ENCODE results near the gene TRAM2.

TRAM2 gene

GRCh38 chr6:52550014-52550575, 26.8 kb downstream of the TRAM2 start:
- H3K4me1 Mint-ChIP-seq: peaks cover 4% of the 10 kb centered on the region
- no peaks in the 10 kb centered on the region for H3K9me3 Mint-ChIP-seq
- no peaks in the 10 kb centered on the region for H3K27me3 Mint-ChIP-seq
- H3K4me3 Mint-ChIP-seq: no peak overlapping the region
- H3K36me3 Mint-ChIP-seq (ENCODE audit: low read depth): peaks cover 2% of the 10 kb centered on the region
- DNase-seq: no peak
- no peak overlapping the region for H3K27ac Mint-ChIP-seq
- no peak for ATAC-seq

GRCh38 chr6:52549428-52549827, 27.4 kb downstream of the TRAM2 start:
- Mint-ChIP-seq H3K9me3 (no peaks in the 10 kb centered on the region), H3K4me3 (no peak overlapping the region), H3K4me1 (peaks cover 4% of the 10 kb centered on the region), H3K27ac (no peak overlapping the region), H3K27me3 (no peaks in the 10 kb centered on the region), H3K36me3 (ENCODE audit: low read depth) (peaks cover 2% of the 10 kb centered on the region)
- no peak for DNase-seq
- ATAC-seq: no peak

DNA sequence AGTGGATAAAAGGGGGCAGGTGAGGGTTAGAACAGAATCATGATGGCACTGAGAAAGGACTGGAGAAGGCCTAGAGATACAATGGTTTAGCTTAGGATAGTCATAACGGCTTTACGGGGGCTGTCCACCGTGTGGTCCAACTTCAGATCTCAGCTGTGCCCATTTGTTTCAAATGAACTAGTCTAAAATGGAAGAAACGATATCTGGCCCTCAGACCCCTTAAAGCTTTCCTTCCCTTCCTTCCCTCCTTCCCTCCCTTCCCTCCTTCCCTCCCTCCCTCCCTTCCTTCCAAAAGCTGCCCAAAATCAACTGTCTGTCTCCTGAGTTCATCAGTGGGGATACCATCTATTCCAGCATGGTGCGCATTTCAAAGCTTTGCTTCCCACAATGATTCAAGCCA, 27.9 kb downstream of the TRAM2 start:
- no peaks in the 10 kb centered on the region for H3K9me3 Mint-ChIP-seq
- DNase-seq (no peak), ATAC-seq (no peak)
- no peak overlapping the region for H3K27ac Mint-ChIP-seq
- H3K27me3 Mint-ChIP-seq: no peaks in the 10 kb centered on the region
- H3K36me3 Mint-ChIP-seq (ENCODE audit: low read depth): peaks cover 2% of the 10 kb centered on the region
- H3K4me1 Mint-ChIP-seq: peaks cover 4% of the 10 kb centered on the region
- no peak overlapping the region for H3K4me3 Mint-ChIP-seq

DNA sequence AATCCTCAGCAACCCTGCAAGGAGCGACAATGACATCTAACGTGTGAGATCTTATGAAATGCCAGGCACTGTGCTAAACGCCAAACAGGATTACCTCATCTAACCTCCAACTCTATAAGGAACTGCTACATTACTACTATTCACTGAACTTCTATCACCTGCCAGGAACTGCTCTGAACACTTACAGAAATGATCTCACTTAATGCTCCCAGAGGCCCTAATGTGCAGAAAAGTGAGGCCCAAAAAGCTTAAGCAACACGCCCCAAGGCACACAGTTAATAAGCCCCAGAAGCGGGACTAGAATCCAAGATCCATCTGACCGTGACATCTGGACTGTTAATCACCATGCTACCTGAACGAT, 28.5 kb downstream of the TRAM2 start:
- H3K4me1 Mint-ChIP-seq: peaks cover 4% of the 10 kb centered on the region
- no peak overlapping the region for H3K27ac Mint-ChIP-seq
- H3K4me3 Mint-ChIP-seq: no peak overlapping the region
- DNase-seq (no peak), ATAC-seq (no peak)
- H3K27me3 Mint-ChIP-seq: no peaks in the 10 kb centered on the region
- peaks cover 2% of the 10 kb centered on the region for H3K36me3 Mint-ChIP-seq (ENCODE audit: low read depth)
- no peaks in the 10 kb centered on the region for H3K9me3 Mint-ChIP-seq

- DNase-seq (no peak), ATAC-seq (no peak)
- Mint-ChIP-seq H3K4me3 (no peak overlapping the region), H3K27ac (no peak overlapping the region), H3K4me1 (peaks cover 4% of the 10 kb centered on the region), H3K27me3 (no peaks in the 10 kb centered on the region), H3K36me3 (ENCODE audit: low read depth) (peaks cover 2% of the 10 kb centered on the region), H3K9me3 (no peaks in the 10 kb centered on the region)
These were observed 29.1 kb downstream of the TRAM2 start for GRCh38 chr6:52547647-52548352.

- ATAC-seq (peak; percentile 36), DNase-seq (no peak)
- no peaks in the 10 kb centered on the region for H3K27me3 Mint-ChIP-seq
- H3K4me3 Mint-ChIP-seq: no peak overlapping the region
- H3K36me3 Mint-ChIP-seq (ENCODE audit: low read depth): peaks cover 2% of the 10 kb centered on the region
- H3K4me1 Mint-ChIP-seq: peaks cover 4% of the 10 kb centered on the region
- H3K9me3 Mint-ChIP-seq: no peaks in the 10 kb centered on the region
- no peak overlapping the region for H3K27ac Mint-ChIP-seq
These were observed 30.2 kb downstream of the TRAM2 start for GRCh38 chr6:52546678-52547077.

GRCh38 chr6:52546192-52546591, 30.7 kb downstream of the TRAM2 start:
- H3K9me3 Mint-ChIP-seq: no peaks in the 10 kb centered on the region
- ATAC-seq (no peak), DNase-seq (no peak)
- H3K36me3 Mint-ChIP-seq (ENCODE audit: low read depth): peaks cover 2% of the 10 kb centered on the region
- H3K4me3 Mint-ChIP-seq: no peak overlapping the region
- H3K27me3 Mint-ChIP-seq: no peaks in the 10 kb centered on the region
- H3K27ac Mint-ChIP-seq: peak overlapping the region; percentile 10
- H3K4me1 Mint-ChIP-seq: peaks cover 4% of the 10 kb centered on the region

DNA sequence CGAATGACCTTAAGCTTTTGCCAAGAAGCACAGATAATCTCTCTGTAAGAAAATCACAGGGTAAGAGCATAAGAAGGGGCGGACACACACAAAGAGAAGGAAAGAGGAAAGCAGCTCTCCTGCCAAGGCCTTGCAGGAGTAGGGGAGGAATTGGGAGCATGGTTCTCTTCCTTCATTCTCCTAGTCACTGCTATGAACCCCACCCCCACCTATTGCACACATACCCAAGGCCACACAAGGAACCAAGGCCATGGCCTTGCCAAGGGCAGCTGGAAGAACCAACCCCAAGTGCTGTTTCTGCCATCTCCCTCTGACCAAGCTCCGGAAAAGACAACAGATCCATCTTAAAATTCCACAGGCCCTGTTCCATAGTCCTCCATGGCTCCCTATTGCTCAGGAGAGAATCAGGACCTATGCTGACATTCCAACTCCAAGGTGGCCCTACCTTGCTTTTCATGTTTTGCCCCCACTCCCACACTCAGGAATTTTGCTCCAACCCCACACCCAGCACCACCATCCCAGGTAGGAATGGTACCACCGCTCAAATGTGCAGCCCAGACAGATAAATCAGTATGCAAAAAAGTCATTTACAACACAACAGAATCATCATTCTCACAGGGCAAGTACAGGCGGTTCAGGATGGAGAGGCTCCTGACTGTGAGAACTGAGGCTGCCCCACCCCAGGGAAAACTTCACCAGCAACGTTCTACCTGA, 31.3 kb downstream of the TRAM2 start:
- DNase-seq: no peak
- Mint-ChIP-seq H3K27me3 (no peaks in the 10 kb centered on the region), H3K9me3 (no peaks in the 10 kb centered on the region), H3K27ac (no peak overlapping the region), H3K4me1 (peaks cover 4% of the 10 kb centered on the region), H3K36me3 (ENCODE audit: low read depth) (peaks cover 2% of the 10 kb centered on the region), H3K4me3 (no peak overlapping the region)
- no peak for ATAC-seq

DNA sequence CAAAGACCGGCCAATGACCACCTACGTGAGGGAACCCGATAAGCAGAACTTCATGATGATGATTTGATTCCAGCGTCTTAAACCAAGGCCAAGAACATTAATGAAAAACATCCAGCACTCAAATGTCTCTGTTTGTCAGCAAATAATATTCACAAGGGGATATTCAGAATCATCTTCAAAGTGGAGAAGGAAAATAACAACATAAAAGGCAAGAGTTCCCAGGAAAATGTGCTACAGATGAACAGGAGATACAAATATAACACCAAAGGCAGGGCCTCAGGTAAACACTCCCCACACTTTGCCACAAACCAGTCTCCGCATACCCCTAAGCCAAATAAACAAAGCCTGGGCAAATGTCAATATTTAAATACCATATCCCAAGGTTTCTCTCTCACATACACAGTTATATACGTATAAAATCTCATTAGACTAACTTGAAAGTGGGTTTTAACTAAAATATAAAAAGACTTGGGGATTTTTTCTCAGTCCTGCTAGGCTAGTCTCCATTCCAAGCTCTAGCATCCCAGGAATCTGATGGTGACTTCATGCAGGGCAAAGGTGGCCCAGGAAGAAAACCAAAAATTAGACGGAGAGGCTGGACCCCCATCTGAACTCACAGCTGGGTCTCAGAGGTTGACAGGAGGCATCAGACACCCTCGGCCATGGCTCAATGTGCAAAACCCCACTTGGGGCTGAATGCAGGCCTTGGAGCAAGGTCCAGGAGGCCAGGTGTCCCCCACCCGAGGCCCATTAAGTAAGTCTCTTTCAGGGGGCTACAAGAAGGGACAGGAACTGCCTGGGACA, 32.1 kb downstream of the TRAM2 start:
- Mint-ChIP-seq H3K4me1 (peaks cover 2% of the 10 kb centered on the region), H3K27me3 (no peaks in the 10 kb centered on the region), H3K9me3 (no peaks in the 10 kb centered on the region), H3K36me3 (ENCODE audit: low read depth) (peaks cover 2% of the 10 kb centered on the region), H3K4me3 (no peak overlapping the region), H3K27ac (no peak overlapping the region)
- no peak for ATAC-seq
- no peak for DNase-seq

DNA sequence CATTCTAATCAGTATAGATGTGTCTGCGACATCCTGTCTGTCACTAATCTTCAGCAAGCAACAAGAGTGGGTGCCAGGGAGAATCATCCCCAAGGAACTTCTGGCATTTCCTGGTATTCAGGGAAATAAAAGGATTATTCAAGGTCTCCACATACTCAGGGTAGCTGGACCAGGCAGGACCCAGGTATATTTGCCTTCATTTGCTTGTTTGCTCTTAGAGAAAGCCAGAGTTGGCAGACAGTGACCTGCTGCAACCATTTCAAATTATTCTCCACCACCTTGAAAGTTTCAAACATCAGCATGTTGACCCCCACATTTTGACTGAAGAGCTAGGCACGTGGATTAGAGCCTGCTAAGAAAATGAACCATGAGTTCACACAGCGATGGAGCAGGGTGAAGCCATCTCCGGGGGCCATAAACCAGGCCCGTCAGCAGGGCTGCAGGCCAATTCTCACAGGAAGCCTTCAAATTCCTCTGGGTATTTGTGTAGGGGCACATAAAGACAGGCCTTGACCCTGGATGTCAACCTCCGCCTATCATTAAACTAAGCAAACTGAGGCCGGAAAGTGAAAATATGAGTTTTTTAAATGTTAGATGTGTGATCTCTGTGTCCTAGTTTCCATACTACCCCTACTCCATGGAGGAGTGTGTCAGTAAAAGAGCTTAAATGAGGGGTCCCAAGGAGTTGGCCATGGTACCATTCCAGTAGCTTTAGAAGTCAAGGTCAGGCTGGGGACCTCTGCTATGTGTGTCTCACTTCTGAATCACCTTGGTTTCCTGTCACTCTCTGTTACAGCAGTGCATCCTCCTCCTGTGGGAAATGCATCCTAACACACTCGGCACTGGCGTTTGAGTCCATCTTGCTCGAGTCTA, 32.9 kb downstream of the TRAM2 start:
- no peaks in the 10 kb centered on the region for H3K27me3 Mint-ChIP-seq

DNA sequence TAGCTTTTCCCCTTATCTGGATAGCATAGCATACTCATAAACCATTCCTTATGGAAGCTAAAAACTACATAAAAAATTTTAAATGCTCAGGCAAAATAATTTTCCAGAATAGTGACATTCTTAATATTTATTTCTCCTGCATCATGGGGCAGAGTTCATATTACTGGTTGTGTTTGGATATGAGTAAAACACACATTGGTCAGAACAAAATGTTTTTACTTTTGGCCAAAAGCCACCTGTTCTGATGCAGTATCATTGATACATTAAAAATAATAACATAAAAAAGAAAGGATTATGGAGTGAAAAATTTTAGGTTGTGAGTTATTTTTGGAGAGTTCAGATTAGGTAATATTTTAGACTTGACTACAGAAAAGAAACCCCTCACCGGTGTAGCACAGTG, 33.6 kb downstream of the TRAM2 start:
- Mint-ChIP-seq H3K27ac (no peak overlapping the region), H3K36me3 (ENCODE audit: low read depth) (peaks cover 2% of the 10 kb centered on the region), H3K4me1 (peaks cover 9% of the 10 kb centered on the region), H3K4me3 (no peak overlapping the region), H3K9me3 (no peaks in the 10 kb centered on the region), H3K27me3 (no peaks in the 10 kb centered on the region)
- DNase-seq (no peak), ATAC-seq (no peak)

More for the DNA sequence above, 32.9 kb downstream of the TRAM2 start:
- ATAC-seq (no peak), DNase-seq (no peak)
- peaks cover 3% of the 10 kb centered on the region for H3K4me1 Mint-ChIP-seq
- H3K9me3 Mint-ChIP-seq: no peaks in the 10 kb centered on the region
- peaks cover 2% of the 10 kb centered on the region for H3K36me3 Mint-ChIP-seq (ENCODE audit: low read depth)
- H3K27ac Mint-ChIP-seq: no peak overlapping the region
- no peak overlapping the region for H3K4me3 Mint-ChIP-seq

DNA sequence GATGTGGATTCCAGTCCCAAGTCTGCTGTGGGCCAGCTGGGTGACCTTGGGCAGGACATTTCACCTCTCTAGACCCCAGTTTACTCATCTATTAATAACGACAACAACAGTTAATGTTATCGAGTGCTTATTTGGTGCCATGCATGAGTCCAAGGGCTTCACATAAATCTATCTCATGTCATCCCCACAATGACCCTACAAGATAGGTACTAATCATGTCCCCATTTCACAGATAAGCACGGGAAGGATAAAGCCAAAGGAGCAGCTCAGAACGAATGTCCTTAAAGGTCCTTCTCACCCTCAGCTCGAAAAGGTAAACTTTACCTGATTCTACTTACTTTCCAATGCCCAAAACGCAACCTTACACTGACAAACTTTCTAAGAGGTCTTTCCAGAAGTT, 35.7 kb downstream of the TRAM2 start:
- ATAC-seq (no peak), DNase-seq (no peak)
- H3K9me3 Mint-ChIP-seq: no peaks in the 10 kb centered on the region
- H3K36me3 Mint-ChIP-seq (ENCODE audit: low read depth): no peaks in the 10 kb centered on the region
- no peak overlapping the region for H3K4me3 Mint-ChIP-seq
- no peaks in the 10 kb centered on the region for H3K27me3 Mint-ChIP-seq
- peaks cover 29% of the 10 kb centered on the region for H3K4me1 Mint-ChIP-seq
- H3K27ac Mint-ChIP-seq: no peak overlapping the region

- H3K27me3 Mint-ChIP-seq: no peaks in the 10 kb centered on the region
- ATAC-seq: no peak
- no peak overlapping the region for H3K4me3 Mint-ChIP-seq
- H3K4me1 Mint-ChIP-seq: peaks cover 36% of the 10 kb centered on the region
- no peak for DNase-seq
- no peak overlapping the region for H3K27ac Mint-ChIP-seq
- no peaks in the 10 kb centered on the region for H3K36me3 Mint-ChIP-seq (ENCODE audit: low read depth)
- no peaks in the 10 kb centered on the region for H3K9me3 Mint-ChIP-seq
These were observed 36.5 kb downstream of the TRAM2 start for GRCh38 chr6:52540286-52540902.

GRCh38 chr6:52539607-52540006, 37.3 kb downstream of the TRAM2 start:
- no peak overlapping the region for H3K27ac Mint-ChIP-seq
- DNase-seq (no peak), ATAC-seq (no peak)
- H3K36me3 Mint-ChIP-seq (ENCODE audit: low read depth): no peaks in the 10 kb centered on the region
- no peak overlapping the region for H3K4me3 Mint-ChIP-seq
- H3K27me3 Mint-ChIP-seq: no peaks in the 10 kb centered on the region
- H3K4me1 Mint-ChIP-seq: peaks cover 44% of the 10 kb centered on the region
- no peaks in the 10 kb centered on the region for H3K9me3 Mint-ChIP-seq
